DND-41 (cell line): Measurements from ENCODE around the gene DUSP28.

ENCODE experiments used
- ATAC-seq: fragments of 200-7000 bp; cut with Tn5 transposase; 3 replicates; pipeline ENCODE4 v1.9.1; 2021; ENCODE audit warnings: low read depth; ENCODE audit not compliant: insufficient read depth
- DNase-seq: peaks from one replicate; pipeline ENCODE4 v3.0.0-alpha.2; 2020
- H2AFZ ChIP-seq: 2 replicates; pipeline ENCODE4 v1.6.0; 2012; ENCODE audit warnings: low read depth, low read length
- H3K27ac ChIP-seq: 2 replicates; pipeline ENCODE4 v1.5.1; 2012; ENCODE audit warnings: low read length, inconsistent platforms
- H3K27me3 ChIP-seq: fragments of 200-600 bp; sonication (generic); 2 replicates; pipeline ENCODE4 v1.6.0; 2012; ENCODE audit warnings: low read length, mild to moderate bottlenecking, inconsistent platforms; ENCODE audit not compliant: insufficient read depth, poor library complexity
- H3K36me3 ChIP-seq: 2 replicates; pipeline ENCODE4 v1.5.1; 2012; ENCODE audit warnings: low read length, inconsistent platforms; ENCODE audit not compliant: insufficient read depth
- H3K4me1 ChIP-seq: 2 replicates; pipeline ENCODE4 v1.5.1; 2012; ENCODE audit warnings: mild to moderate bottlenecking, low read length; ENCODE audit not compliant: insufficient read depth
- H3K4me2 ChIP-seq: 2 replicates; pipeline ENCODE4 v1.6.0; 2012; ENCODE audit warnings: mild to moderate bottlenecking, moderate library complexity, low read length, inconsistent platforms; ENCODE audit not compliant: insufficient read depth
- H3K4me3 ChIP-seq, 2 experiments: fragments of 200-600 bp in 1 of 2; shearing (Covaris generic) in 1 of 2; 2 replicates each; pipeline ENCODE4 v1.5.1; 2012 to 2016; ENCODE audit warnings: inconsistent platforms in 2 of 2, low read length in 2 of 2, mild to moderate bottlenecking in 2 of 2, low read depth in 1 of 2, moderate library complexity in 1 of 2
- H3K79me2 ChIP-seq: 2 replicates; pipeline ENCODE4 v1.6.0; 2012; ENCODE audit warnings: low read length, inconsistent platforms; ENCODE audit not compliant: insufficient read depth
- H3K9ac ChIP-seq: 2 replicates; pipeline ENCODE4 v1.6.0; 2012; ENCODE audit warnings: low read depth, mild to moderate bottlenecking, inconsistent platforms, low read length, moderate library complexity
- H3K9me3 ChIP-seq: 2 replicates; pipeline ENCODE4 v1.5.1; 2012; ENCODE audit warnings: low read length, moderate library complexity, mild to moderate bottlenecking, inconsistent platforms; ENCODE audit not compliant: insufficient read depth, severe bottlenecking
- H4K20me1 ChIP-seq: 2 replicates; pipeline ENCODE4 v1.6.0; 2012; ENCODE audit warnings: low read length; ENCODE audit not compliant: insufficient read depth
- EZH2 ChIP-seq: IDR thresholded peaks from 3 replicates; pipeline ENCODE4 v1.6.1; 2012; ENCODE audit warnings: borderline replicate concordance, low read depth, mild to moderate bottlenecking, moderate library complexity, low read length, inconsistent platforms; ENCODE audit not compliant: severe bottlenecking
- TF ChIP-seq, protein P1 (sequence below): IDR thresholded peaks from 2 replicates; pipeline ENCODE4 v1.5.1; 2012; ENCODE audit warnings: borderline replicate concordance, low read length, moderate library complexity, mild to moderate bottlenecking; ENCODE audit not compliant: poor library complexity, severe bottlenecking; ENCODE audit errors: extremely low read depth

DUSP28 gene

DNA sequence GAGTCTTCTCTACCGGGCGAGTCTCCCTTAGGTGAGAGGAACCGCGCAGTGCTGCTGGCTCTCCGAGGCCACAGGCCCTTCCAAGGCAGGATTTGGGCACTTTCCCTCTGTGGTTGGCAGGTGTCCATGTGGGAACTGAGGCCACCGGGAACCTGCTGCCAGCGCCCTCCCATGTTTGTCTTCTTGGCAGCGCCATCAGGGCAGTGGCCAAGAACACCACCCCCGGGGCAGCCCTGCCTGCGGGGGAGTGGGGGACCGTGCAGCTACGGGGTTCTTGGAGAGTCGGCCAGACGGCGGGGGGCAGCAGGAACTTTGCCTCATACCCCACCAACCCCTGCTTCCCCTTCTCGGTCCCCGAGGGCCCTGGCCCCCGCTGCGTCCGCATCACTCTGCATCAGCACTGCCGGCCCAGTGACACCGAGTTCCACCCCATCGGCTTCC, 36.4 kb downstream of the DUSP28 start:
- Histone ChIP-seq H3K27me3 (no peaks in the 10 kb centered on the region), H3K36me3 (peaks cover 78% of the 10 kb centered on the region), H3K4me3 (no peak overlapping the region), H3K9me3 (no peaks in the 10 kb centered on the region), H4K20me1 (peaks cover 71% of the 10 kb centered on the region), H3K4me2 (no peak overlapping the region), H3K4me1 (no peaks in the 10 kb centered on the region), H3K27ac (no peak overlapping the region), H3K9ac (no peak overlapping the region), H3K79me2 (peaks cover 30% of the 10 kb centered on the region), H2AFZ (no peak overlapping the region)
- TF ChIP-seq, protein P1, sequence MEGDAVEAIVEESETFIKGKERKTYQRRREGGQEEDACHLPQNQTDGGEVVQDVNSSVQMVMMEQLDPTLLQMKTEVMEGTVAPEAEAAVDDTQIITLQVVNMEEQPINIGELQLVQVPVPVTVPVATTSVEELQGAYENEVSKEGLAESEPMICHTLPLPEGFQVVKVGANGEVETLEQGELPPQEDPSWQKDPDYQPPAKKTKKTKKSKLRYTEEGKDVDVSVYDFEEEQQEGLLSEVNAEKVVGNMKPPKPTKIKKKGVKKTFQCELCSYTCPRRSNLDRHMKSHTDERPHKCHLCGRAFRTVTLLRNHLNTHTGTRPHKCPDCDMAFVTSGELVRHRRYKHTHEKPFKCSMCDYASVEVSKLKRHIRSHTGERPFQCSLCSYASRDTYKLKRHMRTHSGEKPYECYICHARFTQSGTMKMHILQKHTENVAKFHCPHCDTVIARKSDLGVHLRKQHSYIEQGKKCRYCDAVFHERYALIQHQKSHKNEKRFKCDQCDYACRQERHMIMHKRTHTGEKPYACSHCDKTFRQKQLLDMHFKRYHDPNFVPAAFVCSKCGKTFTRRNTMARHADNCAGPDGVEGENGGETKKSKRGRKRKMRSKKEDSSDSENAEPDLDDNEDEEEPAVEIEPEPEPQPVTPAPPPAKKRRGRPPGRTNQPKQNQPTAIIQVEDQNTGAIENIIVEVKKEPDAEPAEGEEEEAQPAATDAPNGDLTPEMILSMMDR: no peak
- TF ChIP-seq EZH2: no peak
- DNase-seq (no peak), ATAC-seq (no peak)

DNA sequence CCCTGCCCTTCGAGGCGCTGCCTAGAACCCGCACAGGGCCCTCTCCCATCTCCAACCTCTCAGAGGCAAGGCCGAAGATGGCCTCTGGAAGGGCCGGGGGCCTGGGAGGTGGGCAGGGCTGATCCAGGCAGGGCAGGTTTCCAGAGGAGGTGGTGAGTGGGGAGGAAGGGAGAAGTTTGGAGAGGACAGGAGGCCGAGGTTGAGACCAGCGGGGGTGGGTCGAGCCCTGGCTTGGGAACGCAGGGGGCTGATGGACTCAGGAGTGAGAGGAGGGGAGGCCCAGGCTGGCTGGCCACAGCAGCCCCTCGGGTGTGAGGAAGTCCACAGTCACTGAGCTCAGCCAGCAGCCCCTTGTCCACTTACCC, 36.9 kb downstream of the DUSP28 start:
- H3K4me3 ChIP-seq: no peak overlapping the region
- no peaks in the 10 kb centered on the region for H3K27me3 ChIP-seq
- no peak for TF ChIP-seq EZH2
- TF ChIP-seq, protein P1: no peak
- no peak overlapping the region for H3K4me2 ChIP-seq
- H3K4me1 ChIP-seq: no peaks in the 10 kb centered on the region
- H3K9ac ChIP-seq: no peak overlapping the region
- DNase-seq (no peak), ATAC-seq (no peak)
- H4K20me1 ChIP-seq: peaks cover 66% of the 10 kb centered on the region
- H3K9me3 ChIP-seq: no peaks in the 10 kb centered on the region
- H3K36me3 ChIP-seq: peaks cover 73% of the 10 kb centered on the region
- H3K27ac ChIP-seq: no peak overlapping the region
- H3K79me2 ChIP-seq: peaks cover 25% of the 10 kb centered on the region
- no peak overlapping the region for H2AFZ ChIP-seq

DNA sequence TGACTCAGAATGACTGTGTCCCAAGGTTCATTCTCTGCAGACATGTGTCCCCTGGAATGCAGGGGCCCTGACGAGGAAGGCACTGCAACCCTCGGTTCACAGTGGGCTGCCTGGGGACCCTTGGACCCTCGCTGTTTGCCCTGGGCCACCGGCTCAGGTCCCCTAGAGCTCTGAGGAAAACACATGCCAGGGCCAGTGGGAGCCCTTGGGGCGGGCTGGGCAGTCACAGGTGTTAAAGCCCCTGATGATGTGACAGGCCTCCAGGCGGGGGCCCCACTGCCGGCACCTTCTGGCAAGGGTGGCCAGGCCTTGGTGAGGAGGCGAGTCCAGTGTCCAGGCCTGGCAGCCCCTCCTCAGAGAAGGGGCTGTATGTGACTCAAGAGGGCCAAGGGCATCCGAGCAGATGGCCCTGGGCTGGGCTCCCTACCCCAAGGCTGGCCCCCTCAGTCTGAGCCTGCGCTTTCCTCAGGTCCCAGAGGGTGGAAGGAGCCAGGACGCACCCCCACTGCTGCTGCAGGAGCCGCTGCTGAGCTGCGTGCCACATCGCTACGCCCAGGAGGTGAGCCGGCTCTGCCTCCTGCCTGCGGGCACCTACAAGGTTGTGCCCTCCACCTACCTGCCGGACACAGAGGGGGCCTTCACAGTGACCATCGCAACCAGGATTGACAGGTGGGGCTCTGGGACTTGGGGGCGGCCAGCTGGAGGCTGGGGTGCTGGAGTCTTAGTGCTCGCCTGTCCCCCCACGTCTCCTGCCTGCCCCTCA, 37.4 kb downstream of the DUSP28 start:
- H3K9me3 ChIP-seq: no peaks in the 10 kb centered on the region
- H4K20me1 ChIP-seq: peaks cover 60% of the 10 kb centered on the region
- no peak overlapping the region for H3K4me3 ChIP-seq
- no peak overlapping the region for H3K9ac ChIP-seq
- TF ChIP-seq EZH2: no peak
- TF ChIP-seq, protein P1: no peak
- DNase-seq (no peak), ATAC-seq (no peak; the same call in 2 of the 3 replicates)
- H3K36me3 ChIP-seq: peaks cover 68% of the 10 kb centered on the region
- H3K27ac ChIP-seq: no peak overlapping the region
- no peaks in the 10 kb centered on the region for H3K4me1 ChIP-seq
- no peaks in the 10 kb centered on the region for H3K27me3 ChIP-seq
- no peak overlapping the region for H2AFZ ChIP-seq
- H3K79me2 ChIP-seq: peaks cover 19% of the 10 kb centered on the region
- no peak overlapping the region for H3K4me2 ChIP-seq
